Dedifferentiated amniotic fluid mesenchymal stem cell (primary cell): ENCODE results near the gene CASP4.
"Not testable (repeated sequence)": the region's sequence is repeated elsewhere in the genome, so short reads cannot be mapped to it uniquely, and the experiment has no call there.

ENCODE experiments used
- DNase-seq: peaks from one replicate; pipeline ENCODE4 v3.0.0-alpha.2; 2016; ENCODE audit errors: extremely low spot score

The CASP4 gene

GRCh38 chr11:104957280-104957679 lies 11.1 kb downstream of the CASP4 start:
- no peak for DNase-seq

- no peak for DNase-seq
Measured at GRCh38 chr11:104956528-104956927, 11.8 kb downstream of the CASP4 start.

GRCh38 chr11:104946907-104947306 lies 21.5 kb downstream of the CASP4 start:
- peak; percentile 25 for DNase-seq

GRCh38 chr11:104944076-104944475 lies 24.3 kb downstream of the CASP4 start:
- no peak for DNase-seq

GRCh38 chr11:104943561-104943960 lies 24.8 kb downstream of the CASP4 start:
- DNase-seq = no peak

- no peak for DNase-seq
Measured at GRCh38 chr11:104934594-104934993, 33.8 kb downstream of the CASP4 start.

- not testable (repeated sequence) for DNase-seq
Measured at GRCh38 chr11:104934073-104934472, 34.3 kb downstream of the CASP4 start.

GRCh38 chr11:104928811-104929210 lies 39.6 kb downstream of the CASP4 start:
- DNase-seq = no peak

GRCh38 chr11:104926771-104927611 lies 41.4 kb downstream of the CASP4 start:
- DNase-seq = no peak

- DNase-seq = no peak
Measured at GRCh38 chr11:104925850-104926249, 42.5 kb downstream of the CASP4 start.

GRCh38 chr11:104918113-104918824 lies 50.1 kb downstream of the CASP4 start:
- peak; percentile 87 for DNase-seq

- peak; percentile 14 for DNase-seq
Measured at GRCh38 chr11:104917271-104918112, 50.9 kb downstream of the CASP4 start.

- DNase-seq = no peak
Measured at GRCh38 chr11:104916442-104916841, 51.9 kb downstream of the CASP4 start.

- DNase-seq = no peak
Measured at GRCh38 chr11:104912102-104912501, 56.3 kb downstream of the CASP4 start.

- no peak for DNase-seq
Measured at GRCh38 chr11:104908186-104908531, 60.2 kb downstream of the CASP4 start.

- no peak for DNase-seq
Measured at GRCh38 chr11:104907521-104908185, 60.7 kb downstream of the CASP4 start.

GRCh38 chr11:104905271-104905670 lies 63.1 kb downstream of the CASP4 start:
- no peak for DNase-seq

GRCh38 chr11:104899226-104899625 lies 69.1 kb downstream of the CASP4 start:
- DNase-seq = no peak

GRCh38 chr11:104898685-104899013 lies 69.7 kb downstream of the CASP4 start:
- DNase-seq = no peak

- DNase-seq = peak; percentile 22
Measured at GRCh38 chr11:104897891-104898684, 70.3 kb downstream of the CASP4 start, which contains the start of gene CASP12. Gene CASP12 (minus strand): TSS chr11:104898460.

GRCh38 chr11:104895634-104896033 lies 72.7 kb downstream of the CASP4 start:
- DNase-seq = no peak
